Activated CD4-positive, alpha-beta T cell treated with anti-CD3 and anti-CD28 coated beads, Interleukin-2, amount 10 ng/mL, durations not matched to agents 24 days and 14 days (primary cell): Measurements from ENCODE around the gene ADARB2. TPM values are rescaled to one million over a fixed set of nuclear protein-coding genes. Genes with fewer than 3 reads are reported as not detected.
"Not testable (repeated sequence)": the region's sequence is repeated elsewhere in the genome, so short reads cannot be mapped to it uniquely, and the experiment has no call there.

Experiments
- DNase-seq: peaks from one replicate; pipeline ENCODE4 v3.0.0; 2022
- H3K27ac Mint-ChIP-seq: one replicate; pipeline ENCODE4 v1.8.0; 2022; ENCODE audit warnings: mild to moderate bottlenecking, mixed read lengths
- H3K27me3 Mint-ChIP-seq: one replicate; pipeline ENCODE4 v1.8.0; 2022; ENCODE audit warnings: mixed read lengths
- H3K36me3 Mint-ChIP-seq: one replicate; pipeline ENCODE4 v1.8.0; 2022; ENCODE audit warnings: low read depth, mild to moderate bottlenecking, mixed read lengths
- H3K4me1 Mint-ChIP-seq: one replicate; pipeline ENCODE4 v1.8.0; 2021; ENCODE audit warnings: mixed read lengths
- H3K4me3 Mint-ChIP-seq: one replicate; pipeline ENCODE4 v1.8.0; 2022; ENCODE audit warnings: mild to moderate bottlenecking, moderate library complexity, mixed read lengths
- H3K9me3 Mint-ChIP-seq: one replicate; pipeline ENCODE4 v1.8.0; 2021; ENCODE audit warnings: mixed read lengths
- intact Hi-C: fragments of 100-400 bp; cut with micrococcal nuclease; formaldehyde crosslinking; loops from one replicate; pipeline ENCODE4 v1.15.1; 2023
- total RNA-seq: library from RNA; stranded (reverse); gene quantifications from 2 replicates; pipeline ENCODE4 v1.2.3, GENCODE V29; 2022

Gene ADARB2
- total RNA-seq, 1 donor from 2014 or later: not detected

DNA sequence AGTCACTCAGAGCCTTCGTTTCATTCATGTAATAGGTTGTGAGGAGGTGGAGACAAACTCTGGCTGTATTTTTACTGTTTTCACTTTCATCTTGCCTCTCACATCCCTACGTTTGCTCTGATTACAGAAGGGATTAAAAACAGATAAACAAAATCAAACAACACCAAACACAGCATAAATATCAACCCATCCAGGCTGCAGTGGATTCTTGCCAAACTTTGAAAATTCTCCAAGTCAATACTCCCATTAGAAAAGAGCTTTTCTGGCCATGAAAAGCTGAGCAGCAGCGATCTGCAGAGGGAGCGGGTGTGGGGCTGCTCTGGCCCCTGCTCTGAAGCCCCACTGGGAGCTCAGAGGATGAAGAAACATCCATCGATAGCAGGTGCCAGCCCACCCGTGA, 397.9 kb downstream of the ADARB2 start:
- intact Hi-C loops: no loop called here
- DNase-seq: no peak
- no peaks in the 10 kb centered on the region for H3K4me1 Mint-ChIP-seq
- no peak overlapping the region for H3K4me3 Mint-ChIP-seq
- H3K27me3 Mint-ChIP-seq: no peaks in the 10 kb centered on the region
- no peaks in the 10 kb centered on the region for H3K9me3 Mint-ChIP-seq
- H3K27ac Mint-ChIP-seq: no peak overlapping the region
- no peaks in the 10 kb centered on the region for H3K36me3 Mint-ChIP-seq

DNA sequence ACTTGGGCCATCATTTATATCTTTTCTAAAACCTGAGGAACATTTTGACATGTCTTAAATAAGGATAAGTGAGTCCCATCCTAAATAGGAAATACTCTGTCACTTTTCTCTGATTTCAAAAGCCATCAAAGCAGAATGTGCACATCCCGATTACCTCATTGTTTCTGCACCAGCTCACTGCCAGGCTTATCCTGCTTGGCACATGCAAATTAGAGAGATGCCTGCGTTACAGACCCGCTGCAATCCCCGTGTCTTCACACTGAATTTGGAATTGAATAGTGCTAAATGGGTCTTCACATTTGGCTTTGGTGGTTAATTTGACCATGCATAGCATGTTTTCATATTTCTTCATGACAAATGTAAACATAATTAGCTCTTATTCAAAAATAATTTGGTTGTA, 401.7 kb downstream of the ADARB2 start:
- Mint-ChIP-seq H3K36me3 (no peaks in the 10 kb centered on the region), H3K27ac (no peak overlapping the region), H3K4me1 (no peaks in the 10 kb centered on the region)

DNA sequence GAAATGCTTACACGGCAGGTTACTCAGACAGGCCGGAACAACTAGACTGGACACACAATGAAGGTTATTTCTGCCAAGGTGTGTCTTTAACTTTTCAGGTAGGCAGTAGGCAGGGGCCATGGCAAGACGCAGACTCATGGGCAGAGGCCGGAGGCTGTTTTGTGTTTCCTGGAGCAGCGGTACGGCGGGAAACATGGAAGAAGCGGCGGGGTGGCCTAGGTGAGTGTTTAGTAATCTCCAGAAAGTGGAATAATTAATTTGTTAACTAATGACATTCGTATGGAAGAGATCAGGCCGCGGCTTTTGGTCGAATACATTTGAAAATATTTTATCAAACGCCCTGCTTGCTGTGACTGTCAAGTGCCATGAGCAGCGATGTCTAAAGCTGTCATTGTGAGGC, 403.3 kb downstream of the ADARB2 start:
- H3K9me3 Mint-ChIP-seq: no peaks in the 10 kb centered on the region
- H3K27ac Mint-ChIP-seq: no peak overlapping the region
- H3K27me3 Mint-ChIP-seq: peaks cover 9% of the 10 kb centered on the region
- DNase-seq: no peak
- no peaks in the 10 kb centered on the region for H3K4me1 Mint-ChIP-seq
- no peaks in the 10 kb centered on the region for H3K36me3 Mint-ChIP-seq
- intact Hi-C loops: no loop called here
- no peak overlapping the region for H3K4me3 Mint-ChIP-seq

More for the DNA sequence above, 401.7 kb downstream of the ADARB2 start:
- no peak for DNase-seq
- Mint-ChIP-seq H3K9me3 (no peaks in the 10 kb centered on the region), H3K27me3 (peaks cover 8% of the 10 kb centered on the region), H3K4me3 (no peak overlapping the region)
- intact Hi-C loops: no loop called here

GRCh38 chr10:1331560-1331959, 405.8 kb downstream of the ADARB2 start:
- no peak for DNase-seq
- Mint-ChIP-seq H3K9me3 (no peaks in the 10 kb centered on the region), H3K27ac (no peak overlapping the region), H3K4me1 (no peaks in the 10 kb centered on the region), H3K27me3 (peaks cover 9% of the 10 kb centered on the region), H3K36me3 (no peaks in the 10 kb centered on the region), H3K4me3 (no peak overlapping the region)
- intact Hi-C loops: no loop called here

- Mint-ChIP-seq H3K27me3 (peaks cover 9% of the 10 kb centered on the region), H3K4me3 (no peak overlapping the region), H3K36me3 (no peaks in the 10 kb centered on the region), H3K4me1 (no peaks in the 10 kb centered on the region), H3K9me3 (no peaks in the 10 kb centered on the region), H3K27ac (no peak overlapping the region)
- no peak for DNase-seq
- intact Hi-C loops: no loop called here
Measured at GRCh38 chr10:1329622-1330021, 407.7 kb downstream of the ADARB2 start.

- Mint-ChIP-seq H3K4me3 (no peak overlapping the region), H3K27ac (no peak overlapping the region), H3K9me3 (no peaks in the 10 kb centered on the region), H3K36me3 (no peaks in the 10 kb centered on the region), H3K27me3 (peaks cover 9% of the 10 kb centered on the region), H3K4me1 (no peaks in the 10 kb centered on the region)
- intact Hi-C loops: no loop called here
- DNase-seq: no peak
Measured at GRCh38 chr10:1328981-1329614, 408.2 kb downstream of the ADARB2 start.

- Mint-ChIP-seq H3K4me1 (peaks cover 3% of the 10 kb centered on the region), H3K4me3 (no peak overlapping the region), H3K27ac (no peak overlapping the region), H3K9me3 (no peaks in the 10 kb centered on the region), H3K36me3 (no peaks in the 10 kb centered on the region), H3K27me3 (peaks cover 14% of the 10 kb centered on the region)
- DNase-seq: no peak
- intact Hi-C loops: no loop called here
Measured at GRCh38 chr10:1328161-1328823, 409.0 kb downstream of the ADARB2 start.

- no peak overlapping the region for H3K27ac Mint-ChIP-seq
- H3K9me3 Mint-ChIP-seq: no peaks in the 10 kb centered on the region
- DNase-seq: no peak
- H3K4me1 Mint-ChIP-seq: peaks cover 3% of the 10 kb centered on the region
- intact Hi-C loops: no loop called here
- H3K4me3 Mint-ChIP-seq: no peak overlapping the region
- no peaks in the 10 kb centered on the region for H3K36me3 Mint-ChIP-seq
- H3K27me3 Mint-ChIP-seq: peaks cover 14% of the 10 kb centered on the region
Measured at GRCh38 chr10:1327759-1328158, 409.6 kb downstream of the ADARB2 start.

GRCh38 chr10:1326514-1326913, 410.8 kb downstream of the ADARB2 start:
- H3K4me1 Mint-ChIP-seq, DNase-seq, H3K4me3 Mint-ChIP-seq, H3K27ac Mint-ChIP-seq, intact Hi-C loops, H3K9me3 Mint-ChIP-seq, H3K36me3 Mint-ChIP-seq: not testable (repeated sequence)
- peaks cover 16% of the 10 kb centered on the region for H3K27me3 Mint-ChIP-seq

GRCh38 chr10:1324903-1325302, 412.4 kb downstream of the ADARB2 start:
- no peak overlapping the region for H3K4me3 Mint-ChIP-seq
- H3K27ac Mint-ChIP-seq: no peak overlapping the region
- peaks cover 3% of the 10 kb centered on the region for H3K4me1 Mint-ChIP-seq
- H3K27me3 Mint-ChIP-seq: peaks cover 13% of the 10 kb centered on the region
- intact Hi-C loops: no loop called here
- H3K9me3 Mint-ChIP-seq: no peaks in the 10 kb centered on the region
- H3K36me3 Mint-ChIP-seq: no peaks in the 10 kb centered on the region
- DNase-seq: no peak

GRCh38 chr10:1323951-1324350, 413.4 kb downstream of the ADARB2 start:
- H3K9me3 Mint-ChIP-seq: no peaks in the 10 kb centered on the region
- H3K27ac Mint-ChIP-seq: no peak overlapping the region
- peaks cover 11% of the 10 kb centered on the region for H3K27me3 Mint-ChIP-seq

DNA sequence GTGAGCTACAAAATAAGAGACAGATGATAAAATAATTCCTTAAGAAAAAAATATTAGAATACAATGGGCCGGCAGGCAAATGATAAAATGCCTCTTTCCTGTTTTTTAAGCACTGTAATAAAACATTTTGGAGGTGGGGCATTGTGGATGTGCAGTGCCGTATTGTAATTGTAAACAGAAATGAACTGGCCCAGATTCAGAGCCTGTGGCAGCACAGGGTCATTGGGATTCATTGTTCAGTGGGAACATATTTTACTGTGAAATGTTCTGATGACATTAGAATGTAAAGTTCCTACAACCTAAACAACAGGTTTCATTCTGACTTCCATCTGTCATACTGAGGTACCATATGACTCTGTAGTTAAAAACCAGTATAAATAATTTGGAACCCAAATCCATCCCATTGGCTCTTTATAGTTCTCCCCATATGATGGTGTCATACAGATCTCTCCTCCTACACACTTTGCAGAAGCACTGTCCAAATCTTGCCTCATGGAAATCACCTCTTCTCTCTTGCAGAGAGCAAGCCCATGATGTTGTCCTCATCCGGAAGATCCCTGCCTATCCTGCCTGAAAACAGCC, 416.5 kb downstream of the ADARB2 start:
- no peaks in the 10 kb centered on the region for H3K9me3 Mint-ChIP-seq
- no peak overlapping the region for H3K27ac Mint-ChIP-seq
- H3K4me3 Mint-ChIP-seq: no peak overlapping the region
- no peaks in the 10 kb centered on the region for H3K36me3 Mint-ChIP-seq
- peaks cover 3% of the 10 kb centered on the region for H3K4me1 Mint-ChIP-seq
- intact Hi-C loops: no loop called here
- H3K27me3 Mint-ChIP-seq: peaks cover 11% of the 10 kb centered on the region
- no peak for DNase-seq

More at GRCh38 chr10:1323951-1324350, 413.4 kb downstream of the ADARB2 start:
- no peak for DNase-seq
- H3K4me1 Mint-ChIP-seq: peaks cover 3% of the 10 kb centered on the region
- no peaks in the 10 kb centered on the region for H3K36me3 Mint-ChIP-seq
- intact Hi-C loops: no loop called here
- H3K4me3 Mint-ChIP-seq: no peak overlapping the region

GRCh38 chr10:1316809-1317143, 420.5 kb downstream of the ADARB2 start:
- Mint-ChIP-seq H3K4me1 (no peaks in the 10 kb centered on the region), H3K27ac (no peak overlapping the region), H3K27me3 (peaks cover 3% of the 10 kb centered on the region), H3K9me3 (no peaks in the 10 kb centered on the region), H3K36me3 (no peaks in the 10 kb centered on the region), H3K4me3 (no peak overlapping the region)
- no peak for DNase-seq
- intact Hi-C loops: no loop called here

- H3K9me3 Mint-ChIP-seq: no peaks in the 10 kb centered on the region
- H3K36me3 Mint-ChIP-seq: no peaks in the 10 kb centered on the region
- no peak overlapping the region for H3K4me3 Mint-ChIP-seq
- no peaks in the 10 kb centered on the region for H3K4me1 Mint-ChIP-seq
- no peak overlapping the region for H3K27ac Mint-ChIP-seq
- DNase-seq: no peak
- peaks cover 1% of the 10 kb centered on the region for H3K27me3 Mint-ChIP-seq
- intact Hi-C loops: no loop called here
Measured at GRCh38 chr10:1316121-1316808, 421.1 kb downstream of the ADARB2 start.
